Tibial nerve (tissue), 4 donors: ENCODE measurements around the gene XPNPEP2. TPM values are rescaled to one million over a fixed set of nuclear protein-coding genes. Genes with fewer than 3 reads are reported as not detected.

Experiments used
- DNase-seq, 2 donors: peaks; one replicate each; pipeline ENCODE4 v3.0.0-alpha.2; 2019; ENCODE audit warnings: low spot score in 2 of 2
- H3K27ac ChIP-seq, 4 donors: fragments of 200-600 bp; sonication (generic) in 3 of 4; one replicate each; pipeline ENCODE4 v1.5.1; 2017 to 2019; ENCODE audit warnings: mild to moderate bottlenecking in 1 of 4
- H3K27me3 ChIP-seq, 2 donors: fragments of 200-600 bp; sonication (generic) in 1 of 2; one replicate each; pipeline versions ENCODE4 v1.5.1 to v1.6.0; 2017 to 2019
- H3K36me3 ChIP-seq, 3 donors: fragments of 200-600 bp; sonication (generic); one replicate each; pipeline ENCODE4 v1.5.1; 2018 to 2019
- H3K4me1 ChIP-seq, 4 donors: fragments of 200-600 bp; sonication (generic) in 3 of 4; one replicate each; pipeline ENCODE4 v1.5.1; 2017 to 2019
- H3K4me3 ChIP-seq, 4 donors: fragments of 200-600 bp; sonication (generic) in 3 of 4; one replicate each; pipeline ENCODE4 v1.5.1; 2017 to 2019; ENCODE audit warnings: mild to moderate bottlenecking in 1 of 4, moderate library complexity in 1 of 4
- H3K9me3 ChIP-seq, 4 donors: fragments of 200-600 bp; sonication (generic) in 3 of 4; one replicate each; pipeline ENCODE4 v1.5.1; 2017 to 2019
- EP300 ChIP-seq, 2 donors: sonication (generic); formaldehyde crosslinking; IDR thresholded peaks; one replicate each; pipeline ENCODE4 v1.6.1; 2017; ENCODE audit warnings: antibody characterized with exemption in 2 of 2, mild to moderate bottlenecking in 1 of 2
- POLR2A ChIP-seq, 2 donors: fragments of 450-650 bp; IDR thresholded peaks; one replicate each; pipeline ENCODE4 v1.6.1; 2017; ENCODE audit warnings: antibody characterized with exemption in 2 of 2, mild to moderate bottlenecking in 2 of 2, moderate library complexity in 2 of 2
- WGBS, 2 donors: methylation state at CpG; one replicate each; pipeline ENCODE4 v1.1.5; 2018; 5-methylcytosine and 5-hydroxymethylcytosine counted together
- total RNA-seq, 4 donors: library from RNA; depleted of rRNA; stranded (reverse); fragments of >200 nt; gene quantifications; one replicate each; pipeline ENCODE4 v1.1.0, GENCODE V29; 2016
- TF ChIP-seq, protein P1 (sequence below), 5 experiments: fragments of 200-600 bp in 3 of 5; fragments of 450-650 bp in 2 of 5; sonication (generic) in 3 of 5; IDR thresholded peaks; one replicate each; pipeline ENCODE4 v1.5.1; 2016 to 2019; ENCODE audit warnings: antibody characterized with exemption in 5 of 5, mild to moderate bottlenecking in 3 of 5, moderate library complexity in 2 of 5

Gene XPNPEP2
- total RNA-seq, 4 donors from 2014 or later: 0.87 to 10.0 (median 5.2) TPM

DNA sequence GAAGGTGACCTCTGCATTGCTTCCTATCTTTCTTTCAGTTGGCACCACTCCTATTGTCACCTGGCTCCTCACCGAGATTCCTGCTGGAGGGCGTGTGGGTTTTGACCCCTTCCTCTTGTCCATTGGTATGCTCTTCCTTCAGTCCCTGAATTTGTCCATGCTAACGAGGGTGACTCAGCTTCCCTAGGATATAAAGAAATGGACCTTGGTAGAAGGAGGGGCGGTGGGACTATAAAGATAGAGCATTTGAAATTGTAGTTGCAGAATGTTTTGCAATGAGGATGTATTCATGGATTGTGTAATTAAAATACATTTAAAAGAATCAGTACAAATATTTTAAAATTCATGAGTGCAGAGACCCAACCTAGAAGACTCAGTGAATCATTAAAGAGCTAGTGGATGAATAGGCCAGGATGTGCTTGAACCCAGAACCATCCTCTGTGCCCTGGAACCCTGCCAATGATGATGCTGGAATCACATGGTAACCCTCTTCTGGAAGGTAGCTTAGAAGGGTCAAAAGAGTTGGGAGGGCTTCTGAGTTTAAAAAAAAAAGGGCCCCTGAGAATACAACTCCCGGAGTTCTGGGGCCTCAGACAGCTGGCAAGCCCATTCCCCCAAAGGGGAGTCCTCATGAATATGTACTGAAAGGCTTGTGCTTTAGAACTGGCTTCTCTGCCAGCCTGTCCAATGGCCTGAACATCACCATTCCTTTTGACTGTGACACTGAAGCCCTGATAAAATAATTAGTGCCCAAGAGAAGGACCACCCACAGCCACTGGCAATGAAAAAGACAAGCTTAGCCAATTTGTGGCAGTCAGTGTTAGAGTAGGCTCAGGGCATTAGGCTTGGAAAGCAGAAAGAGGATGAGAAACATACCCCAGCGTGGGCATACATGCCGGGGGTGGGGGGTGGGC is 8.0 kb downstream of the XPNPEP2 start:
- TF ChIP-seq, protein P1, sequence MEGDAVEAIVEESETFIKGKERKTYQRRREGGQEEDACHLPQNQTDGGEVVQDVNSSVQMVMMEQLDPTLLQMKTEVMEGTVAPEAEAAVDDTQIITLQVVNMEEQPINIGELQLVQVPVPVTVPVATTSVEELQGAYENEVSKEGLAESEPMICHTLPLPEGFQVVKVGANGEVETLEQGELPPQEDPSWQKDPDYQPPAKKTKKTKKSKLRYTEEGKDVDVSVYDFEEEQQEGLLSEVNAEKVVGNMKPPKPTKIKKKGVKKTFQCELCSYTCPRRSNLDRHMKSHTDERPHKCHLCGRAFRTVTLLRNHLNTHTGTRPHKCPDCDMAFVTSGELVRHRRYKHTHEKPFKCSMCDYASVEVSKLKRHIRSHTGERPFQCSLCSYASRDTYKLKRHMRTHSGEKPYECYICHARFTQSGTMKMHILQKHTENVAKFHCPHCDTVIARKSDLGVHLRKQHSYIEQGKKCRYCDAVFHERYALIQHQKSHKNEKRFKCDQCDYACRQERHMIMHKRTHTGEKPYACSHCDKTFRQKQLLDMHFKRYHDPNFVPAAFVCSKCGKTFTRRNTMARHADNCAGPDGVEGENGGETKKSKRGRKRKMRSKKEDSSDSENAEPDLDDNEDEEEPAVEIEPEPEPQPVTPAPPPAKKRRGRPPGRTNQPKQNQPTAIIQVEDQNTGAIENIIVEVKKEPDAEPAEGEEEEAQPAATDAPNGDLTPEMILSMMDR (IDR thresholded peaks at IDR 0.05): no peak
- TF ChIP-seq EP300 (IDR thresholded peaks at IDR 0.05): no peak
- TF ChIP-seq POLR2A (IDR thresholded peaks at IDR 0.05): no peak
- Histone ChIP-seq H3K4me3 (no peak overlapping the region), H3K27ac (no peak overlapping the region), H3K4me1 (peaks cover 0 to 3% (median 0%) of the 10 kb centered on the region in 4 donors), H3K9me3 (no peaks in the 10 kb centered on the region), H3K27me3 (no peaks in the 10 kb centered on the region), H3K36me3 (no peaks in the 10 kb centered on the region)
- WGBS, 2 donors: 75 to 85% methylated on average over 7 of the region's 7 CpGs
- no peak for DNase-seq

DNA sequence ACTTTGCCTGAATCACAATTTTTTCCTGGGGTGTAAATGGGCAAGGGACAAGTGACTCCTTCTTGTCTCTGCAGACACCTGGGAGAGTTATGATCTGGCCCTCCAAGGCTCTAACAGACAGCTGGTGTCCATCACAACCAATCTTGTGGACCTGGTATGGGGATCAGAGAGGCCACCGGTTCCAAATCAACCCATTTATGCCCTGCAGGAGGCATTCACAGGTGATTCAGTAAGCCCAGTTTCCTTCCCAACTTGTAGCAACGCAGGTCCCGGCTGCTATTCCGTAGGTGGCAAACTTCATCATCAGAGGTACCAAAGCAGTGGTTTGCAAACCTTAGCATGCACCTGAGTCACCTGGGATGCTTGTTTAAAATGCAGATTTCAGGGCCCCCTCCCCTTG is 8.8 kb downstream of the XPNPEP2 start:
- 84 to 96% methylated on average over 3 to 4 of the region's 4 CpGs for WGBS, 2 donors
- Histone ChIP-seq H3K27ac (peak overlapping the region in 1 of 4 donors; percentile 65), H3K36me3 (no peaks in the 10 kb centered on the region), H3K27me3 (no peaks in the 10 kb centered on the region), H3K4me1 (no peaks in the 10 kb centered on the region), H3K9me3 (no peaks in the 10 kb centered on the region), H3K4me3 (no peak overlapping the region)
- TF ChIP-seq, protein P1 (IDR thresholded peaks at IDR 0.05): no peak
- no peak for TF ChIP-seq POLR2A (IDR thresholded peaks at IDR 0.05)
- TF ChIP-seq EP300 (IDR thresholded peaks at IDR 0.05): no peak
- DNase-seq: no peak

DNA sequence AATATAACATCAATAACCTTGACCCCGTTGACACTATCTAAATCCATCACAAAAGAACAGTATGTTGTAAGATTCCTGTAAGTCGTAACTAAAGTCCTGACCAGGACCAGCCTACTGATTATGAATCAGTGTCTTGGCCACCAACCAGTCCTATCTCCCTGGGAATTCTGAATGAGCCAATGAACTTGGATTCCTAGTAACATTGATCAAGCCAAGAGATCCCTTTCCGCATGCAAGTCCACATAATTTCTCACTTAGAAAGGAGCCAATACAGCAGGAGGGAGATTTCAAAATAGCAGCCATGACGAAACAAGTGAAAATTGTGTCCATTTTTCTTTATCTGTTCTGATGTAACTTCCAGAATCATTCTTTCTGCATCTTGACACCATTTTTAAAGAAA is 9.5 kb downstream of the XPNPEP2 start:
- H3K9me3 ChIP-seq: no peaks in the 10 kb centered on the region
- peak in 1 of 2 donors; percentile 66 for TF ChIP-seq EP300 (IDR thresholded peaks at IDR 0.05)
- TF ChIP-seq POLR2A (IDR thresholded peaks at IDR 0.05): no peak
- TF ChIP-seq, protein P1 (IDR thresholded peaks at IDR 0.05): no peak
- H3K36me3 ChIP-seq: no peaks in the 10 kb centered on the region
- peak overlapping the region in 1 of 4 donors; percentile 65 for H3K27ac ChIP-seq
- H3K4me1 ChIP-seq: no peaks in the 10 kb centered on the region
- 36 to 57% methylated on average over 4 of the region's 4 CpGs for WGBS, 2 donors
- H3K4me3 ChIP-seq: no peak overlapping the region
- DNase-seq: peak in 1 of 2 donors; percentile 59
- no peaks in the 10 kb centered on the region for H3K27me3 ChIP-seq

DNA sequence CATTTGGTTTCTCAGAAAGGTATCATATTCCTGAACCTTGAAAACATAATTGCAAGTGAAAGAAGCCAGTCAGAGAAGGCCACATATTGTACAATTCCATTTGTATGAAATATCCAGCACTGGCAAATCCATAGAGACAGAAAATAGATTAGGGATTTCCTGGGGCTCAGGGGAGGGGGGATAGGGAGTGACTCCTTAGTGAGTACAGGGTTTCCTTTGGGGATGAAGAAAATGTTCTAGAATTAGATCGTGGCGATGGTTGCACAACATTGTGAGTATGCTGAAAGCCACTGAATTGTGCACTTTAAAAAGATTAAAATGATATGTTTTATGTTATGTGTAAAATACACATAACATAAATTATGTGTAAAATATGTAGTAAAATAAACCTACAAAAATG is 10.3 kb downstream of the XPNPEP2 start:
- WGBS, 2 donors: 66 to 70% methylated on average over 2 of the region's 2 CpGs
- no peak for DNase-seq
- H3K27me3 ChIP-seq: no peaks in the 10 kb centered on the region
- no peaks in the 10 kb centered on the region for H3K4me1 ChIP-seq
- H3K4me3 ChIP-seq: no peak overlapping the region
- H3K36me3 ChIP-seq: no peaks in the 10 kb centered on the region
- H3K27ac ChIP-seq: no peak overlapping the region
- no peaks in the 10 kb centered on the region for H3K9me3 ChIP-seq
- TF ChIP-seq, protein P1 (IDR thresholded peaks at IDR 0.05): no peak
- no peak for TF ChIP-seq EP300 (IDR thresholded peaks at IDR 0.05)
- no peak for TF ChIP-seq POLR2A (IDR thresholded peaks at IDR 0.05)

DNA sequence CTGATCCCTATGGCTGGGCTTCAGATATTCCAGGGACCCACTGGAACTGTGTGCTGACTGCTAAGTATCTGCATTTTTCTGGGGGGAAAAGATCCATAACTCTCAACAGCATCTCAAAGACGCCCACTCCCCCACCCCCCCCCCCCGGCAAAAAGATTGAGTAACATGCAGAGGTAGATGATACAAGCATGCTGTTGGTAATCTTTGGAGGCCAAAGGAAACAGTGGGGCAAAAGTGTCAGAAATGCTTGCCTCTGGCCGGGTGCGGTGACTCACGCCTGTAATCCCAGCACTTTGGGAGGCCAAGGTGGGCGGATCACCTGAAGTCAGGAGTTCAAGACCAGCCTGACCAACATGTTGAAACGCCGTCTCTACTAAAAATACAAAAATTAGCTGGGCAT is 12.2 kb downstream of the XPNPEP2 start:
- no peak for DNase-seq
- Histone ChIP-seq H3K4me3 (no peak overlapping the region), H3K4me1 (no peaks in the 10 kb centered on the region), H3K27me3 (peaks cover 0 to 4% of the 10 kb centered on the region in 2 donors), H3K9me3 (no peaks in the 10 kb centered on the region), H3K36me3 (no peaks in the 10 kb centered on the region), H3K27ac (no peak overlapping the region)
- 89 to 90% methylated on average over 8 of the region's 8 CpGs for WGBS, 2 donors
- TF ChIP-seq POLR2A (IDR thresholded peaks at IDR 0.05) (no peak), EP300 (IDR thresholded peaks at IDR 0.05) (no peak)
- TF ChIP-seq, protein P1 (IDR thresholded peaks at IDR 0.05): no peak
